ENCODE measurements around the gene CFAP221. TPM values are rescaled to one million over a fixed set of nuclear protein-coding genes. Genes with fewer than 3 reads are reported as not detected.

Gene CFAP221
- total RNA-seq = 1.0 TPM
- long read RNA-seq, partial matches to known transcripts = 1 of 2 reads
- long read RNA-seq, other reads (novel, unspliced or antisense) = 1 of 2 reads

DNA sequence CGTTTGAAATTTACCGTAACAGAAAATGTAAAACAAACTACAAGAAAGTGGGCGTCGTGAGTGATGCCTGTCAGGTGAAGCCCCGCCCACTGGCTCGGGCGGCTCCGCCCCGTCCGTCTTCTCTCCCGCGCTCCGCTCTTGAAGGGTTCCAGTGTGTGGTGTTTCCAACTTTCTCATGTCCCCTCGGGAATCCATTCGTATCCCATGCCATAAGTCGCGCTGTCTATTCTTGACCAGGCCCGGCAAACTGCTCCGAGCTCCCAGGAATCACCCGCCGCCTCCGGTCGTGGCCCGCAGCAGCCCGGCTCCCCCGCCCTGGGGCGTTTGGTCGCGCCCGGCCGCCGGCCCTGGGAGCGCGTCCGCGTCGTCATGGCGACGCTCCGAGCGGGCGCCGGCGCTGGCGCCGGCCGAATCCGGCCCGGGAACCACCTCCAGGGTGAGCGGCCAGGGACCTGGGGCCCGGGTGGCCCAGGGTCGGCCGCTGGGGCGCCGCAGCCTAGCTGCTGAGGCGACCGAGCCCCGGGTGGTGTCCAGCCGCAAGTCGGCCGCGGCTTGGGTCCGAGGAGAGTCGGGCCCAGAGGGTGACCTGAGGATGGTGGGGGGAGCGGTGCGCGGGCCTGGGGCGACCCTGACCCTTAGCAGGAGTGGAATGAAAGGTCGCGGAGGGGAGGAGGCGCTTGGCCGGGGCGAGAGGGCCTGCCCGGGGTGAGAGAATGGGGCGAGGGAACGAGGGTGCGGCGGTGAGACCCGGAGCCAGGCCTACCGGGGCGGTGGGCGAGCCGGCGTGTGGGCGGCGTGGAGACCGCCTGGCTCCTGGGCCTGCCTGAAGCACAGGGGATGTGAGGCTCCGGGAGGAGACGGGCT, at the start of gene CFAP221:
TSS of gene CFAP221 (plus strand) at position 375 of the 864 bp plus-strand sequence. CDS start 1,683 bp downstream, outside the sequence.
- intact Hi-C loops (cut with micrococcal nuclease) = no loop called here
- no peaks in the 10 kb centered on the region for H3K9me3 ChIP-seq (replicated peaks)
- no peak for TF ChIP-seq CTCF (IDR thresholded peaks at IDR 0.05; ENCODE audit: borderline replicate concordance)
- DNase-seq = peak; percentile 73
- H3K27ac ChIP-seq (replicated peaks) = no peak within 1 kb of the TSS
- H3K4me1 ChIP-seq = peaks cover 9% of the 10 kb centered on the region
- H3K36me3 ChIP-seq = no peaks in the 10 kb centered on the region
- H3K4me3 ChIP-seq = peak within 1 kb of the TSS; percentile 68
- peaks cover 34% of the 10 kb centered on the region for H3K27me3 ChIP-seq (ENCODE audit: low read depth)

DNA sequence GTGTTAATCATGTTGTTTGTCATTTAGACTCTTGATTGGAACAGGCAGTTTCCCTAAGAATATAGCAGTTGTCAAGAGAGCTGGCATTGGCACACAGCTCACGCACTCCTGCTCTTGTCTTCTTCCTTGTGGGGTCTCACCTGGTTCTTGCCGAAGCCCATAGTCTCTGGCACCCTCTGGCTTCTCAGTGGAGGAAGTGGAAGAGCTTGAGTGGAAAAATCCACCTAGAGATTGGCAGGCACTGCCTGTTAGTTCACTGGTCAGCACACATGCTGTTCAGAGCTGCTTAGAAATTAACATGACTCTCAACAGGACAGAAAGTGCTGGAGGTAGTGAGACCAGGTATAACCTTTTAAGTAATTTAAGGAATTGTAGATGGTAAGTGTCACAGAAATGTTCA, 48.3 kb upstream of the CFAP221 start:
- Histone ChIP-seq H3K9me3 (replicated peaks) (peaks cover 30% of the 10 kb centered on the region), H3K4me1 (peaks cover 29% of the 10 kb centered on the region), H3K4me3 (no peak overlapping the region), H3K27ac (replicated peaks) (no peak overlapping the region), H3K27me3 (ENCODE audit: low read depth) (peaks cover 18% of the 10 kb centered on the region), H3K36me3 (no peaks in the 10 kb centered on the region)
- intact Hi-C loops (cut with micrococcal nuclease) = no loop called here
- TF ChIP-seq CTCF (IDR thresholded peaks at IDR 0.05; ENCODE audit: borderline replicate concordance) = peak; percentile 52
- DNase-seq = no peak

DNA sequence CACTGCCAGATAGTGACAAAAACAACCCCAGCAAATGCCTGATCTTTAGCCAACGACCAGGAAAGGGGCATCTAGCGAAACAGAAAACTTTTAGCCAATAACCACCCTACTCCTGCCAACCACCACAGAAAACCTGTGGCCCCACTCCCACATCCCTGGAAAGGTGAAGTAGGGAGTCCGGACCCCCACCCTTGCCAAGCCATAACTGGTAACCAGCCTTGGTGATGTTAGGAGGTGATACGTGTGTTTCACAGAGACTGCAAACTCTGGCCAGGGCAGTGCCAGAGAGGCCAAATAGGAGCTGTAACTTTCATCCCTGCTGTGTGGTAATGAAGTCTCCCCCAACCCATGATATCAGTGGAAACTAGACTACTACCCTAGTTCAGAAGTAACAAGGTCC, 47.6 kb upstream of the CFAP221 start:
- DNase-seq = no peak
- Histone ChIP-seq H3K4me1 (peaks cover 24% of the 10 kb centered on the region), H3K4me3 (no peak overlapping the region), H3K36me3 (no peaks in the 10 kb centered on the region), H3K27ac (replicated peaks) (no peak overlapping the region), H3K9me3 (replicated peaks) (peaks cover 36% of the 10 kb centered on the region), H3K27me3 (ENCODE audit: low read depth) (peaks cover 18% of the 10 kb centered on the region)
- no peak for TF ChIP-seq CTCF (IDR thresholded peaks at IDR 0.05; ENCODE audit: borderline replicate concordance)
- intact Hi-C loops (cut with micrococcal nuclease) = no loop called here

DNA sequence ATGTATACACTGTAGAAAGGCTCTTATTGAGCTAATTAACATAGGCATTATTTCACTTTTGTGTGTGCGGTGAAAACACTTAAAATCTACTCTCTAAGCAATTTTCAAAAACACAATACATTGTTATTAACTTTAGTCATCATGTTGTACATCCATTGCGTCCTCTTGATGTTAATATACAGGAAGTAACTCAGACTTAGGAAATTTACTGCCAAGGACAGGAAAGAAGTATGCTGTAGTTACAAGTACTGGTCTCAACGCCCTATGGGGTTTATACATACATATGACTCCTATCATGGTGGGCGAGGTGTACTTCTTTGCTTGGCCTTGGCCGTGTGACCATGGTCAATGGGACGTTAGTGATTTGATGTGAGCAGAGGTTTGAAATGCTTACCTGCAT, 35.5 kb upstream of the CFAP221 start:
- intact Hi-C loops (cut with micrococcal nuclease) = no loop called here
- no peaks in the 10 kb centered on the region for H3K36me3 ChIP-seq
- TF ChIP-seq CTCF (IDR thresholded peaks at IDR 0.05; ENCODE audit: borderline replicate concordance) = no peak
- no peaks in the 10 kb centered on the region for H3K9me3 ChIP-seq (replicated peaks)
- H3K4me1 ChIP-seq = no peaks in the 10 kb centered on the region
- no peak for DNase-seq
- H3K27me3 ChIP-seq (ENCODE audit: low read depth) = peaks cover 15% of the 10 kb centered on the region
- H3K27ac ChIP-seq (replicated peaks) = no peak overlapping the region
- no peak overlapping the region for H3K4me3 ChIP-seq

DNA sequence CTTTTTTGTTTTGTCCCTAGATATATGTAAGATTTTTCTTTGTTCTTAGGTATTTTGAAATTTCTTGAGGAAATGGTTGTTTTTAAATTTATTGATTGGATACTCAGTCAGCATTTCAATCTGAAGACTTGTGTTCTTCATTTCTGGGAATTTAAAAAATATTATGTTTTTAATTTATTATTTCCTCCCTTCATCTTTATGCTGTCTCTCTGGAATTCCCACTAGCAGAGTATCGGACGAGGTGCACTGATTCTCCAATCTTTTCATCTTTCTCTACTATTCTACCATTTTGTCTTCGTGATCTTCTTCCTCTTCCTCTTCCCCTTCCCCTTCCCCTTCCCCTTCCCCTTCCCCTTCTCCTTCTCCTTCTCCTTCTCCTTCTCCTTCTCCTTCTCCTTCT, 32.3 kb upstream of the CFAP221 start:
- DNase-seq = no peak
- H3K4me1 ChIP-seq = no peaks in the 10 kb centered on the region
- TF ChIP-seq CTCF (IDR thresholded peaks at IDR 0.05; ENCODE audit: borderline replicate concordance) = no peak
- H3K27me3 ChIP-seq (ENCODE audit: low read depth) = peaks cover 24% of the 10 kb centered on the region
- no peaks in the 10 kb centered on the region for H3K9me3 ChIP-seq (replicated peaks)
- H3K36me3 ChIP-seq = no peaks in the 10 kb centered on the region
- H3K27ac ChIP-seq (replicated peaks) = no peak overlapping the region
- intact Hi-C loops (cut with micrococcal nuclease) = no loop called here
- H3K4me3 ChIP-seq = no peak overlapping the region

Data from left ventricle myocardium inferior (tissue), 1 donor.